Fibroblast of skin of scalp (primary cell): ENCODE data around the gene LSM2.
"Not testable (repeated sequence)": the region's sequence is repeated elsewhere in the genome, so short reads cannot be mapped to it uniquely, and the experiment has no call there.

Source experiments
- DNase-seq: peaks from one replicate; pipeline ENCODE4 v3.0.0-alpha.2; 2013

Gene LSM2

DNA sequence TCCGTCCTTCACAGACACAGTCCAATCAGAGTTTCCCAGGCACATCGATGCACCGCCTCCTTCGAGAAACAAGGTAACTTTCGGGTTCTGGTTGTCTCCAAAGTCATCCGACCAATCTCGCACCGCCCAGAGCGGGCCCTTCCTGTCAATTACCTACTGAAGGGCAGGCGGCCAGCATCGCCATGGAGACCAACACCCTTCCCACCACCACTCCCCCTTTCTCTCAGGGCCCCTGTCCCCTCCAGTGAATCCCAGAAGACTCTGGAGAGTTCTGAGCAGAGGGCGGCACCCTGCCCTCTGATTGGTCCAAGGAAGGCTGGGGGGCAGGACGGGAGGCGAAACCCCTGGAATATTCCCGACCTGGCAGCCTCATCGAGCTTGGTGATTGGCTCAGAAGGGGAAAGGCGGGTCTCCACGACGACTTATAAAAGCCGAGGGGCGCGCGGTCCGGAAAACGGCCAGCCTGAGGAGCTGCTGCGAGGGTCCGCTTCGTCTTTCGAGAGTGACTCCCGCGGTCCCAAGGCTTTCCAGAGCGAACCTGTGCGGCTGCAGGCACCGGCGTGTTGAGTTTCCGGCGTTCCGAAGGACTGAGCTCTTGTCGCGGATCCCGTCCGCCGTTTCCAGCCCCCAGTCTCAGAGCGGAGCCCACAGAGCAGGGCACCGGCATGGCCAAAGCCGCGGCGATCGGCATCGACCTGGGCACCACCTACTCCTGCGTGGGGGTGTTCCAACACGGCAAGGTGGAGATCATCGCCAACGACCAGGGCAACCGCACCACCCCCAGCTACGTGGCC lies 20.7 kb upstream of the LSM2 start, which contains the start of gene HSPA1B:
Gene HSPA1B (plus strand): TSS at position 453 of the 794 bp plus-strand sequence. CDS start 213 bp downstream, at position 666.
- DNase-seq = peak; percentile 100

DNA sequence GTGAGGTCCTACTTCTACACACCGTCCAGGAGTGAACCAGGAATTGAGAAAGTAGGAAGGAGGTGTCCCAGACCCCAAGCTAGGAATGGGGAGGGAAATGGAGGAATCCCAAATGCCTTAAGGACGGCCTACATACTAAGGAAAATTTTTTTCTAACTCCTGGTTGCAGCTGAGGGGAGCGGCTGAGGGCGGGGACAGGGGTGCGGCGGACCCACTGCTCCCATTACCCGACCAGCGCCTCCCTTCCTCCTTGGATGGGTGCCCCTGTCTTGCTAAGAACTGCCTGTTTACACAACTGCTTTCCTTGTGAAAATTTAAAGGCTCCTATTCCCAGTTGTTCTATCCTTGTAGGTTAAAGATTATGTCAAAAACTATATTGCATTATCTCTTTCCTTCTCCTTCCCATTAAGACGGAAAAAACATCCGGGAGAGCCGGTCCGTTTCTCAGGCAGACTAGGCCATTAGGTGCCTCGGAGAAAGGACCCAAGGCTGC lies 20.1 kb upstream of the LSM2 start:
- DNase-seq = peak; percentile 87

DNA sequence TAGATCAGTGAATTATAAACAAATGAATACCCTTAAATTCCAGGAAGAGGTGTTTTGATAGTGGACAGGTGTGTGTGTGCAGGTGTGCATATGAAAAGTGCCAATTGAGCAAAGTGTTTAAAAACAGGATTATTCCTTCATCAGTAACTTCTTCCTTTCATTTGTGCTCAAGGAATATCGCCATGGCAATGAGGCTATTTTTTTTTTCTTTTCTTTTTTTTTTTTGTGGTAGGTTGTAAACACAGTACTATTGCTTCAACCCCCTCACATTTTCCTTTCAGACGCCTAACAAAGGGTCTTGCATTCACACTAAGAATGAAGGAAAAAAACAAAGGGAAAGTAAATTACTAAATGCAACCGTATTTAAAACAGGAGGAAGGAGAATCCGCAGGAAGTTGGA lies 18.8 kb upstream of the LSM2 start:
- no peak for DNase-seq

DNA sequence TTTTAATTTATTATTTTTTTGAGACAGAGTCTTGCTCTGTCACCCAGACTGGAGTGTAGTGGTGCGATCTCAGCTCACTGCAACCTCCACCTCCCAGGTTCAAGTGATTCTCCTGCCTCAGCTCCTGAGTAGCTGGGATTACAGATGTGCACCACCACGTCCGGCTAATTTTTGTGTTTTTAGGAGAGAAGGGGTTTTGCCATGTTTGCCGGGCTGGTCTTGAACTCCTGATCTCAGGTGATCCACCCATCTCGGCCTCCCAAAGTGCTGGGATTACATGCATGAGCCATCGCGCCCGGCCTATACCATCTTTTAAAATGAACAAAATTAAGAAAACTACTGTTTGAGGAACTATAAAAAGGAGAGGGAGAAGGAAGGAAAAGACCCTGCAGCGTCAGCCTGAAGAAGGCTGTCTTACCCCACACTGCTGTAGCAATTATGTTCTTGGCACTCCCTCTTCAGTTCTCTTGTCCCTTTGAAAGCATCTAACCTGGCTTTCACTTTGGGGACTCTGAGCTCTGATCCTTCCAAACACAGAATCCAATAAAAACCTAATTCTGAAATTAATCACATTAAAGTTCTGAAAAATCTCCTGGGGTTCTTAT lies 16.9 kb upstream of the LSM2 start:
- not testable (repeated sequence) for DNase-seq

DNA sequence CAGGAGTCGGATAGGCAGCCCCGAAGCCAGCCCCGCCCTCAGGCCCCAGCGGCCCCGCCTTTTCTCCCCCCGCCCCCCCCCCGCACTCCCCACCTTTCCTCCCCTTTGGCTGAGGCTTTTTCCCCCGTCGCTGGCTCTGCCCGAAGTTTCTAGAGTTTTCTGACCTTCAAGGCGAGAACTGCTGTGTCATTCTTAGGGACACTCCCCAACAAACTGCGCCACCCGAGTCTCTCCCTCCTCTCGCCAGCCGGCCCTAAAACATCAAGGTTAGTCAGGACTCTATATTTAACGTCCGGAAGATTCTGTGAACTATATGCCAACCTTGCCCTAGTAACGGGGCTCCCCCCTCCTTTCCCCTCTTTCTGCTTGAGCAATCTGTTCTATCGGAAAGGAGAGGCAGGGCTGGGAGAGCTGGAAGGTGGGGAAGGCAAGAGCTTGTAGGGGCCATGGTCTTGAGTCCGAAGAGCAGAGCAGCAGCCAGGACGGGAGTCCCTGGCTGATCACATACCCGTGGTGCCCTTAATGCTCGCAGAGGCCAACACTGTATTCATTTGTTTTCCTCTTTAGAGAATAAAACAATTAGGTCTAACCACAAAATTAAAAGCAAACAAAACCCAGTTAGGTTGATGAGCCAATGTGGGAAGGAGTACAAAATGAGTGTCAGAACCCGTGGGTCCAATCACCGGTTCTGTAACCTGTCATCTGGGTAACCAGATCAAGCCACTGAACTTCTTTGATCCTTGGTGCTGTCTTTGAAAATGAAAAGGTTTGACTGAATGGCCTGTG lies 15.5 kb upstream of the LSM2 start:
- DNase-seq = peak; percentile 86

DNA sequence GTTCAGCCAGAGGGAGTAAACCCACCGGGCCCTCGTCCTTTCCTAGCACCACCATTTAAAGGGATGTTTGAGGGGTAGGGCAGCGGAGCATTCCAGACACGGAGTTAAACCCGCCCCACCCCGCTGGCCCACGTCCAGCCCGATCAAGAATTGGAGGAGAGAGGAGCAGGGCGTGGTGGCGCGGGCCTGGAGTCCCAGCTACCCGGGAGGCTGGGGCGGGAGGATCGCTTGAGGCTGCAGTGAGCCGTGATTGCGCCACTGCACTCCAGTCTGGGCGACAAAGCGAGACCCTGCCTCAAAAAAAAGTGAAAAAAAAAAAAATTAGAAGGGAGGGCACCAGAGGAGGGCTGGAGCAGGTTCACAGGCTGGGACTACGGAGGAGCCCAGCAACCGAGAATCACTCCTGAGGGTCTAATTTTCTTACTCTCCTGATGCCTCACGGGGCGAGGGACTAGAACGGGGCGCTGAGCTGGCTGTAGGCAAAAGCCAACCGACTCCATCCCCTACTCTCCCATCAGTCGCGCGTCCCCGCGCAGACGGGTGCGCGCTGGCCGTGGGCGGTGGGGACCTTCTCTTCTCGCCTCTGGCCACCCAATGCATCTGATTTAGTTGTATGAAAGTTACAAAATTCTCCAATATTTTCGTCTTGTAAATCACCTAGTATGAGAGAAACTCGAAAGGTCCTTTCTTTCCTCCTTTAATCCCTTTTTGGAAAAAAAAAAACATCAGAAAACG lies 14.7 kb upstream of the LSM2 start:
- peak; percentile 45 for DNase-seq

DNA sequence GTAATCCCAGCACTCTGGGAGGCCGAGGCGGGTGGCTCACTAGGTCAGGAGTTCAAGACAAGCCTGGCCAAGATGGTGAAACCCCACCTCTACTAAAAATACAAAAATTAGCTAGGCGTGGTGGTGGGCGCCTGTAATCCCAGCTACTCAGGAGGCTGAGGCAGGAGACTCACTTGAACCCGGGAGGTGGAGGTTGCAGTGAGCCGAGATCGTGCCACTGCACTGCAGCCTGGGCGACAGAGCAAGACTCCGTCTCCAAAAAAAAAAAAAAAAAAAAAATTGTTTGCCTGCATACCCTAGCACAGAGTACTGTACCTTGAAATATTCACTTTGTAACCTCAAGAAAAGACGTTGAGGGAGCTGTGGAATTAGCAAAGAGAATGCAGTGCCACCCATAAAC lies 13.6 kb upstream of the LSM2 start:
- DNase-seq = not testable (repeated sequence)

DNA sequence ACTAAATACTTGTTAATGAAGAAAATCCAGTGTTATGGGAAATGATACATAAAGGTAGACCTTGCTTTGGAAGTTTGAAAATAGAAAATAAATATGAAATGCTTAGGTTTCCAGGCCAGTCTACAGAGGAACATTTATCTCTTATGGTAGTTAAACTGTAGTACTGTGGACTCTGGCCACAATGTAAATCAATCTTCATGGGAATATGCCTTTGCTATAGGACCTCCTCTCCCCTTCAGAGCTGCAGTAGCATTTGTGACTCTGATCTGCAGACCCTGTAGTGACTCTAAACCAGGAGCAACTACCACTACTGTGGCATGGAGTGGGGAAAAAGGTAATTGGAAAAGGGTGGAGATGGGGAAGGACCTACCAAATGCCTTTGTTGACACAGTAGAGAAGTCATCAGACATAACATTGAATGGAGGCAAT lies 13.1 kb upstream of the LSM2 start:
- DNase-seq = no peak

DNA sequence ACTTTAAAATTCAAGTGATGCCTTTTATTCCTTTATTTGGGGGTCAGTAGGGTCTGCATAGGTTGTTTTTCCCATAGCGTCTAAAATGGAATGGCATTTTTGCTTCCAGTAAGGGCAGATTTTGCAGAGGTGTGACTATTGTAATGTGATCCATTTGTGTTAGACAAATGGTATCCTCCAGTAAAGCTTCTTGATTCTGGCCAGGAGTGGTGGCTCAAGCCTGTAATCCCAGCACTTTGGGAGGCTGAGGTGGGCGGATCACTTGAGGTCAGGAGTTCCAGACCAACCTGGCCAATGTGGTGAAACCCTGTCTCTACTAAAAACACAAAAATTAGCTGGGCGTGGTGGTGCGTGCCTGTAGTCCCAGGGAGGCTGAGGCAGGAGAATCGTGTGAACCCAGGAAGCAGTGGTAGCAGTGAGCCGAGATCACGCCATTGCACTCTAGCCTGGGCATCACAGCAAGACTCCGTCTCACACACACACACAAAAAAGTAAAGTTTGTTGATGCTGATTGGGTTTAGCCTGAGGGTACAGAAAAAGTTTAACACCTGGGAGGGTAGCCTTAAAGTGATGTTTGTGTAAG lies 11.3 kb upstream of the LSM2 start:
- DNase-seq = not testable (repeated sequence)

DNA sequence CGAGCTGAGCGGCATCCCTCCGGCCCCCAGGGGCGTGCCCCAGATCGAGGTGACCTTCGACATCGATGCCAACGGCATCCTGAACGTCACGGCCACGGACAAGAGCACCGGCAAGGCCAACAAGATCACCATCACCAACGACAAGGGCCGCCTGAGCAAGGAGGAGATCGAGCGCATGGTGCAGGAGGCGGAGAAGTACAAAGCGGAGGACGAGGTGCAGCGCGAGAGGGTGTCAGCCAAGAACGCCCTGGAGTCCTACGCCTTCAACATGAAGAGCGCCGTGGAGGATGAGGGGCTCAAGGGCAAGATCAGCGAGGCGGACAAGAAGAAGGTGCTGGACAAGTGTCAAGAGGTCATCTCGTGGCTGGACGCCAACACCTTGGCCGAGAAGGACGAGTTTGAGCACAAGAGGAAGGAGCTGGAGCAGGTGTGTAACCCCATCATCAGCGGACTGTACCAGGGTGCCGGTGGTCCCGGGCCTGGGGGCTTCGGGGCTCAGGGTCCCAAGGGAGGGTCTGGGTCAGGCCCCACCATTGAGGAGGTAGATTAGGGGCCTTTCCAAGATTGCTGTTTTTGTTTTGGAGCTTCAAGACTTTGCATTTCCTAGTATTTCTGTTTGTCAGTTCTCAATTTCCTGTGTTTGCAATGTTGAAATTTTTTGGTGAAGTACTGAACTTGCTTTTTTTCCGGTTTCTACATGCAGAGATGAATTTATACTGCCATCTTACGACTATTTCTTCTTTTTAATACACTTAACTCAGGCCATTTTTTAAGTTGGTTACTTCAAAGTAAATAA lies 10.6 kb upstream of the LSM2 start:
- DNase-seq = not testable (repeated sequence)

DNA sequence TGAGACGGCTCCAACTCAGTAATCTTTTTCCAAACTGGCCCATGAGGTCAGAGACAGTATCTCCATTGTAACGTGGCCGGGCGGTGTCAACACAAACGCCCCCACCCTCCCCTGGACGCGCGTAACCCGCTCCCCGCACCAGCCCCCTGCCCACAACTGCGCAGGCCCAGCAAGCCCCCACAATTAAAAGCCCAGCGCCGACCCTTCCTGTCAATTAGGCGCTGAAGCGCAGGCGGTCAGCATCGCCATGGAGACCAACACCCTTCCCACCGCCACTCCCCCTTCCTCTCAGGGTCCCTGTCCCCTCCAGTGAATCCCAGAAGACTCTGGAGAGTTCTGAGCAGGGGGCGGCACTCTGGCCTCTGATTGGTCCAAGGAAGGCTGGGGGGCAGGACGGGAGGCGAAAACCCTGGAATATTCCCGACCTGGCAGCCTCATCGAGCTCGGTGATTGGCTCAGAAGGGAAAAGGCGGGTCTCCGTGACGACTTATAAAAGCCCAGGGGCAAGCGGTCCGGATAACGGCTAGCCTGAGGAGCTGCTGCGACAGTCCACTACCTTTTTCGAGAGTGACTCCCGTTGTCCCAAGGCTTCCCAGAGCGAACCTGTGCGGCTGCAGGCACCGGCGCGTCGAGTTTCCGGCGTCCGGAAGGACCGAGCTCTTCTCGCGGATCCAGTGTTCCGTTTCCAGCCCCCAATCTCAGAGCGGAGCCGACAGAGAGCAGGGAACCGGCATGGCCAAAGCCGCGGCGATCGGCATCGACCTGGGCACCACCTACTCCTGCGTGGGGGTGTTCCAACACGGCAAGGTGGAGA lies 8.5 kb upstream of the LSM2 start, which contains the start of the genes HSPA1A and HSPA1L:
Gene HSPA1A (plus strand): TSS at position 519 of the 814 bp plus-strand sequence. CDS start 214 bp downstream, at position 733.
Gene HSPA1L (minus strand): TSS at position 259 of the 814 bp plus-strand sequence. CDS start 3,311 bp downstream, outside the sequence.
- DNase-seq = peak; percentile 99

DNA sequence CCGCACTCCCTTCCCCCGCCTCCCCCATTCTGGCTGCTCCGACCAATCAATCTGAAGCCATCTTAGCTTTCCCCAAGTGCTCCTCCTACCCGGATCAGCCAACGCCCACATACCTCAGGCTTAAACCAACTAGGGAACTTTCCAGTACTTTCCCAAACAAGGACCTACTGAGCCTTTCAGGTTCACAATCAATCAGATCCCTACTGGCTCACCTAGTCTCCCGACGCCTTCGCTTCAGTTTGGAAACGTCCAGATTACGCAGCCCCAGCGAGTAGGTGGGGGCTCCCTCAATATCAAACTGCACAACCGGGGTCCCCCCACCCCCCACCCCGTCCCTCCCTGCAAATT lies 7.9 kb upstream of the LSM2 start:
- DNase-seq = peak; percentile 99

DNA sequence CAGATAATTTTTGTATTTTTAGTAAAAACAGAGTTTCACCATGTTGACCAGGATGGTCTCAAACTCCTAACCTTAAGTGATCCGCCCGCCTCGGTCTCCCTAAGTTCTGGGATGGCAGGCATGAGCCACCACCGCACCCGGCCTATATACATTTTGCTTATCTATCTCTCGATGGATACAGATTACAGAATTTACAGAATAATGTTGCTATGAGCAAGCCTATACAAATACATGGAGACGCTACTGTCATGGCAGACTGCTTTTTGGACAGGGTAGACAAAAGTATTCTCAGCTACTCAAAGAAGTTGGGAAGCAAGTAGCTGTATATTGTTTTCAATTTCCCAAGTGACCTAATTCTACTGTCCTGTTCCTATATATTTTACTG lies 6.7 kb upstream of the LSM2 start:
- DNase-seq = no peak

DNA sequence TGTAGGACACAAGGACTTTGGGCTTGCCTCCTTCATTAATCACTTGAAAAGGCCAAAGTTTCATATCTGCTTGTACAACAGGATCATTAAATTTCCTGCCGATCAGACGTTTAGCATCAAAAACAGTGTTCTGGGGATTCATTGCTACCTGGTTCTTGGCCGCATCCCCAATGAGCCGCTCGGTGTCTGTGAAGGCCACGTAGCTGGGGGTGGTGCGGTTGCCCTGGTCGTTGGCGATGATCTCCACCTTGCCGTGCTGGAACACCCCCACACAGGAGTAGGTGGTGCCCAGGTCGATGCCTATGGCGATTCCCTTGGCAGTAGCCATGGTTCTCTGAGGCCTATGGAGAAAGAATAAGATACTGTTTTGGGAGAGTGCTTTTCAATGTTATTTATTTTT lies 4.9 kb upstream of the LSM2 start:
- no peak for DNase-seq

DNA sequence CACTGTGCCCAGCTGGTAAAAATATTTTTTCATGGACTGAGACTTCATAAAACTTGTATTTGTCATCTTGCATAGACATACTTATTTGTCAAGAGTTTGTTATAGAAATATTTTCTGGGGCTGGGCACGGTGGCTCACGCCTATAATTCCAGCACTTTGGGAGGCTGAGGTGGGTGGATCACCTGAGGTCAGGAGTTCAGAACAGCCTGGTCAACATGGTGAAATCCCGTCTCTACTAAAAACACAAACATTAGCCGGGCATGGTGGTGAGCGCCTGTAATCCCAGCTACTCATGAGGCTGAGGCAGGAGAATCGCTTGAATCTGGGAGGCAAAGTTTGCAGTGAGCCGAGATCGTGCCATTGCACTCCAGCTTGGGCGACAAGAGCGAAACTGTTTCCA lies 1.8 kb upstream of the LSM2 start:
- not testable (repeated sequence) for DNase-seq

DNA sequence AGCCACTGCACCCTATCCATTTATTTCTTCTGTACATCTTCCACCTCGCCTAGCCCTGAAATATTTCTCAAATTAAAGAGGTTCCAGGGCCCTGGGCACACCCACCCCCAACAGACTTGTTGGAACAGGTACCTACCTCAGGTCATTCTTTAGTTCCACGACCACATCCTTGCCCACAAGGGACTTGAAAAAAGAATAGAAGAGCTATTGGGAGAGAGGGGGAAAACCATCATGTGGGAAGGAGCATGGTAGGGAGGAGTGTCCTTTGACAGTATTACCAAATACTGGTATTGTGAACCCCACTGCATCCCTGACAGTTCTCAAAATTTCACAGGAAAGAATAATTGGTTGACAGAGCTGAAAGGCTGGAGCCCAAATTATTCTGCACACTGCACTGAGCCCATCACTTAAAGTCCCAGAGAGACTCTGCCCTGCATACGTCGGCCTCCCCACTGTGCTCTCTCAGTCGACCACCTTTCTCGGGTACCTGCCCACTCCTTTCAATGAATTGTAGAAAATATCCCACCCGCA lies 762 bp downstream of the LSM2 start:
- no peak for DNase-seq

DNA sequence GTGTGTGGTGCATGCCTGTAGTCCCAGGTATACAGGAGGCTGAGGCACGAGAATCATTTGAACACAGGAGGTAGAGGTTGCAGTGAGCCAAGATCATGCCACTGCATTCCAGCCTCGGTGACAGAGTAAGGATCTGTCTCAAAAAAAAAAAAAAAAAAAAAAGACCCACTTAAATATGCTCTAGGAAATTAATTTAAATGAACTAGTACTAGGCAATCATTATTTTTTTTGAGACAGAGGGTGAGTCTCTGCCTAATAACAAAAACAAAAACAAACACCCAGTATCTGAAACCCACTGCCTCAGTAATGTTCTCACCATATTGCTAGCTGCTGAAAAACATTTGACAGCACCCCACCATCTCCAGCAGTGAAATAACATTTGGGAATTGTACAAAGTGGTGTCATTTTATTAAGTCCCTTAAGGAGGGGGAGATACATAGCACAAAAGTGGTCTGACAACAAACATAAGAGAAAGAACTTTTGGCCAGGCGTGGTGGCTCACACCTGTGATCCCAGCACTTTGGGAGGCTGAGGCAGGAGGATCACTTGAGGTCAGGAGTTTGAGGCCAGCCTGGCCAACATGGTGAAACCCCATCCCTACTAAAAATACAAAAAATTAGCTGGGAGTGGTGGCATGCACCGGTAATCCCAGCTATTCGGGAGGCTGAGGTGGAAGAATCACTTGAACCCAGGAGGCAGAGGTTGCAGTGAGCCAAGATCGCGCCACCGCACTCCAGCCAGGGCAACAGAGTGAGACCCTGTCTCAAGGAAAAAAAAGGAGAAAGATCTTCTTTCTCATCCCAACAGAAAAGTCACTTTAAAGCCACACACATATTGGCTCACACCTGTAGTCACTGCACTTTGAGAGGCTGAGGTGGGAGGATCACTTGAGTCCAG lies 5.5 kb downstream of the LSM2 start:
- DNase-seq = not testable (repeated sequence)

DNA sequence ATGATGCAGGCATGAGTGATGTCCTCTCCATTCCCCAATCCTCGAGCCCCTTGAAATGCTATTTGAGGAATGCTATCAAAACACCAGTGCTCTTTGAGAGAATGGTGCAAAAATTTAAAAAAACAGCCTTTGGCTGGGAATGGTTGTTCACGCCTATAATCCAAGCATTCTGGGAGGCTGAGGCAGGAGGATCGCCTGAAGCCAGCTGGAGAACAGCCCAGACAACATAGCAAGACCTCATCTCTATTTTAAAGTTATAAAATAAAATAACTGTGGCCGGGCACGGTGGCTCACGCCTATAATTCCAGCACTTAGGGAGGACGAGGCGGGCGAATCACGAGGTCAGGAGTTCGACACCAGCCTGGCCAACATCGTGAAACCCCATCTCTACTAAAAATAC lies 7.0 kb downstream of the LSM2 start:
- peak; percentile 44 for DNase-seq

DNA sequence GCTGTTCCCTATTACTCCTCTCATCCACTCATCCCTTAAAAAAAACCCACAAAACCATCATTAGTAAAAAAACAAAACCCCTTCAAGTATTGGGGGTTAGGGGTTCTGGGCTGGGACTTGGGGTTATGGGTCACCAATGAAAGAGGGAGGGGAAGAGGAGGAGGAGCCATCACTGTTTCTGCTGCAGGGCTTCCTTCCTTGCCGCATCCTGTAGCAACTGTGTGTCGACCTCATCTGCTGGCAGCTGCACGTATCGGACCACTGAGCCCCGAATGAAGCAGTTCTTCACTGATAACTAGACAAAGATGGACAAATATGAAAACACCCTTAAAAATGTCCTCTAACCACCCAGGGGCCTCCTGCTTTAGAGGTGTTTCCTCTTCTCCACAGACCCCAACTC lies 9.2 kb downstream of the LSM2 start:
- no peak for DNase-seq
